Vagina (tissue), 2 donors: ENCODE results near the gene HNF1A. TPM values are rescaled to one million over a fixed set of nuclear protein-coding genes. Genes with fewer than 3 reads are reported as not detected.

Experiments
- DNase-seq, 2 donors: peaks; one replicate each; pipeline ENCODE4 v3.0.0-alpha.2; 2017; ENCODE audit errors: extremely low spot score in 2 of 2
- H3K27ac ChIP-seq: fragments of 200-600 bp; sonication (generic); one replicate; pipeline ENCODE4 v1.5.1; 2019
- H3K27me3 ChIP-seq: fragments of 200-600 bp; sonication (generic); one replicate; pipeline ENCODE4 v1.5.1; 2019
- H3K36me3 ChIP-seq, 2 donors: fragments of 200-600 bp; sonication (generic); one replicate each; pipeline ENCODE4 v1.5.1; 2017 to 2019
- H3K4me1 ChIP-seq: fragments of 200-600 bp; sonication (generic); one replicate; pipeline ENCODE4 v1.5.1; 2019
- H3K4me3 ChIP-seq, 2 donors: fragments of 200-600 bp; sonication (generic); 1 replicate in 1 of 2; 2 replicates in 1 of 2; pipeline ENCODE4 v1.5.1; 2016 to 2019
- H3K9me3 ChIP-seq: fragments of 200-600 bp; sonication (generic); one replicate; pipeline ENCODE4 v1.5.1; 2019
- CTCF ChIP-seq, 3 experiments: fragments of 450-650 bp in 2 of 3; fragments of 200-600 bp in 1 of 3; sonication (generic) in 1 of 3; IDR thresholded peaks; one replicate each; pipeline ENCODE4 v1.5.1; 2017 to 2019; ENCODE audit warnings: antibody characterized with exemption in 3 of 3, mild to moderate bottlenecking in 2 of 3, moderate library complexity in 2 of 3
- POLR2A ChIP-seq, 2 donors: fragments of 450-650 bp; IDR thresholded peaks; one replicate each; pipeline ENCODE4 v1.6.1; 2017; ENCODE audit warnings: antibody characterized with exemption in 2 of 2, mild to moderate bottlenecking in 2 of 2, moderate library complexity in 2 of 2
- POLR2AphosphoS5 ChIP-seq, 2 donors: sonication (generic); formaldehyde crosslinking; IDR thresholded peaks; one replicate each; pipeline ENCODE4 v1.9.0; 2017; ENCODE audit warnings: antibody characterized with exemption in 2 of 2, mild to moderate bottlenecking in 2 of 2, low read depth in 1 of 2; ENCODE audit not compliant: insufficient read depth in 1 of 2
- intact Hi-C: fragments of 100-400 bp; cut with DNase I; formaldehyde crosslinking; loops from one replicate; pipeline ENCODE4 v1.15.1; 2023
- total RNA-seq: library from RNA; depleted of rRNA; stranded (reverse); fragments of >200 nt; gene quantifications from one replicate; pipeline ENCODE4 v1.2.3, GENCODE V29; 2016

The HNF1A gene
- total RNA-seq, 1 donor from 2014 or later, result not detected

GRCh38 chr12:120940006-120940405 lies 38.3 kb upstream of the HNF1A start:
- H3K27ac ChIP-seq, result no peak overlapping the region

GRCh38 chr12:120940799-120941198 lies 37.5 kb upstream of the HNF1A start:
- no peak overlapping the region for H3K4me3 ChIP-seq
- no peak for TF ChIP-seq CTCF (IDR thresholded peaks at IDR 0.05)
- TF ChIP-seq POLR2AphosphoS5 (IDR thresholded peaks at IDR 0.05; ENCODE audit: insufficient read depth in 1 of 2, low read depth in 1 of 2), result no peak
- TF ChIP-seq POLR2A (IDR thresholded peaks at IDR 0.05), result no peak
- intact Hi-C loops, result no loop called here
- H3K36me3 ChIP-seq, result no peaks in the 10 kb centered on the region
- no peaks in the 10 kb centered on the region for H3K27me3 ChIP-seq
- DNase-seq, result no peak
- H3K9me3 ChIP-seq, result no peaks in the 10 kb centered on the region
- H3K4me1 ChIP-seq, result no peaks in the 10 kb centered on the region
- H3K27ac ChIP-seq, result no peak overlapping the region

More at GRCh38 chr12:120940006-120940405, 38.3 kb upstream of the HNF1A start:
- TF ChIP-seq POLR2AphosphoS5 (IDR thresholded peaks at IDR 0.05; ENCODE audit: insufficient read depth in 1 of 2, low read depth in 1 of 2) (no peak), CTCF (IDR thresholded peaks at IDR 0.05) (no peak), POLR2A (IDR thresholded peaks at IDR 0.05) (no peak)
- Histone ChIP-seq H3K4me1 (no peaks in the 10 kb centered on the region), H3K36me3 (no peaks in the 10 kb centered on the region), H3K9me3 (no peaks in the 10 kb centered on the region), H3K27me3 (no peaks in the 10 kb centered on the region), H3K4me3 (no peak overlapping the region)
- no peak for DNase-seq
- intact Hi-C loops, result no loop called here

GRCh38 chr12:120941412-120941811 lies 36.9 kb upstream of the HNF1A start:
- Histone ChIP-seq H3K4me1 (no peaks in the 10 kb centered on the region), H3K27ac (no peak overlapping the region), H3K4me3 (no peak overlapping the region), H3K9me3 (no peaks in the 10 kb centered on the region), H3K36me3 (no peaks in the 10 kb centered on the region), H3K27me3 (no peaks in the 10 kb centered on the region)
- intact Hi-C loops, result no loop called here
- DNase-seq, result no peak
- no peak for TF ChIP-seq POLR2AphosphoS5 (IDR thresholded peaks at IDR 0.05; ENCODE audit: insufficient read depth in 1 of 2, low read depth in 1 of 2)
- TF ChIP-seq CTCF (IDR thresholded peaks at IDR 0.05), result no peak
- TF ChIP-seq POLR2A (IDR thresholded peaks at IDR 0.05), result no peak

GRCh38 chr12:120941846-120942405 lies 36.4 kb upstream of the HNF1A start:
- H3K27ac ChIP-seq, result no peak overlapping the region
- H3K36me3 ChIP-seq, result no peaks in the 10 kb centered on the region
- DNase-seq, result no peak
- TF ChIP-seq POLR2AphosphoS5 (IDR thresholded peaks at IDR 0.05; ENCODE audit: insufficient read depth in 1 of 2, low read depth in 1 of 2) (no peak), CTCF (IDR thresholded peaks at IDR 0.05) (no peak), POLR2A (IDR thresholded peaks at IDR 0.05) (no peak)
- H3K4me3 ChIP-seq, result no peak overlapping the region
- no peaks in the 10 kb centered on the region for H3K9me3 ChIP-seq
- intact Hi-C loops, result no loop called here
- H3K4me1 ChIP-seq, result no peaks in the 10 kb centered on the region
- no peaks in the 10 kb centered on the region for H3K27me3 ChIP-seq

GRCh38 chr12:120943482-120943881 lies 34.9 kb upstream of the HNF1A start:
- Histone ChIP-seq H3K9me3 (no peaks in the 10 kb centered on the region), H3K4me3 (no peak overlapping the region), H3K27ac (no peak overlapping the region), H3K4me1 (no peaks in the 10 kb centered on the region), H3K27me3 (no peaks in the 10 kb centered on the region), H3K36me3 (no peaks in the 10 kb centered on the region)
- intact Hi-C loops, result no loop called here
- DNase-seq, result no peak
- no peak for TF ChIP-seq POLR2A (IDR thresholded peaks at IDR 0.05)
- TF ChIP-seq CTCF (IDR thresholded peaks at IDR 0.05), result no peak
- no peak for TF ChIP-seq POLR2AphosphoS5 (IDR thresholded peaks at IDR 0.05; ENCODE audit: insufficient read depth in 1 of 2, low read depth in 1 of 2)
